H1 (cell line): Measurements from ENCODE around the gene SLCO4A1. TPM values are rescaled to one million over a fixed set of nuclear protein-coding genes. Genes with fewer than 3 reads are reported as not detected.

Experiments
- HDAC2 ChIP-seq, 2 experiments: fragments of 300-600 bp in 1 of 2; sonication (generic) in 1 of 2; IDR thresholded peaks; 2 replicates each; pipeline ENCODE4 v1.6.1; 2011 to 2012; ENCODE audit warnings: low read depth in 2 of 2, low read length in 2 of 2, mild to moderate bottlenecking in 2 of 2, moderate library complexity in 2 of 2, borderline replicate concordance in 1 of 2, inconsistent platforms in 1 of 2
- polyA plus RNA-seq, 7 experiments: library from polyadenylated mRNA; depleted of rRNA in 3 of 7; stranded (reverse) in 5 of 7; unstranded in 2 of 7; fragments of >200 nt in 5 of 7; fragments of 200-250 nt in 2 of 7; gene quantifications; 1 replicate in 5 of 7; 2 replicates in 1 of 7; 4 replicates in 1 of 7; pipeline versions ENCODE4 v1.2.1 to v1.2.3, GENCODE V29; 2011 to 2013; ENCODE audit warnings: missing spikeins in 2 of 7, mixed read lengths in 2 of 7
- total RNA-seq: library from RNA; stranded (reverse); fragmentation: NEBNext Ultra II Directional; extraction: Animal tissue kit (Norgen Biotek cat#: 25700); gene quantifications from 2 replicates; pipeline ENCODE4 v1.2.1, GENCODE V29; 2021

SLCO4A1 gene
- total and polyA plus RNA-seq, 2 of the 8 experiments (the other 6 are each of a cell fraction or from before 2014, with no cell fraction given) = 10.5 to 18.5 TPM

DNA sequence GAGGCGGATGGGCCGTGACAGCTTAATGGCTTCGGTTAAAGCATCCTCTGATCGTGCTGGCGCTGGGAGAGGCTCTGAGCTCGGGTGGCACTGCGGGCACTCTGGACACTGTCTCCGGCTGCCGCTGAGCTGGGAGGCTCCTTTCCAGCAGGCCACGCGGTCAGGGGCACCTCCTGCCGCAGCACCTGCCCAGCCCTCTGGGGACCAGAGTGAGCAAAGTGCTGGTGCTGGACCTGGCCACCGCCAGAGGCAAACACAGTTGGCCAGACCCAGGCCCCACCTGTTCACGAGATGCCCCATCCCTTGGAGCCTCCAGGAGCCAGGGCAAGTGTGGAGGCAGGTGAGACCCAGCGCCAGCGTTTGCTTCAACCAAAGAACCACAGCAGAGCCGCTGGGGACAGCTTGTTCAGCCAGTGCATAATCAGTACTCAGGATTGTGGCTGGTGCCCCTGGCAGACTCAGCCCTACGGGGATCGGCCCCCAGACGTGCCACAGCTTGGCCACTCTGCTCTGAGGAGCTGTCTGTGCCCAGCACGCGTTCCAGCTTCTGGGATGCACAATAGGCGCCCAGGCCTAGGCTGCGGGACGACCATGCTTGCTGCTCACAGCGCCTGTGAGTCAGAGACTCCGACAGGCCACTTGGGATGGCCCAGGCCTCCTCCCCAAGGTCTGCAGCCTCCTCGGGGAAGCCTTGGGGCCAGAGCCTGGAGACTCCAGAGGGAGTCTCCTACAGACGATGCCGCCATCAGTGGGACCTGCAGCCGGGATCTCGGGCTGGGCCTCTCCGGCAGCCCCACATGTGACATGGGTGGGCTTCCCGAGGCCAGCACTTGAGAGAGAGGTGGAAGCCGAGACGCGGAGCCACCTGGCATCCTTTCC, 38.2 kb upstream of the SLCO4A1 start (continued):
- TF ChIP-seq HDAC2 (IDR thresholded peaks at IDR 0.05; ENCODE audit: borderline replicate concordance in 1 of 2, low read depth in 2 of 2, low read length in 2 of 2) = no peak
